NOMO-1 treated with dmso at 0.1 percent for 144 hours (cell line): ENCODE results near the gene RB1.
A peak's percentile ranks its signal among the peaks of the same experiment; 100 is the strongest.
"Not testable (repeated sequence)": the region's sequence is repeated elsewhere in the genome, so short reads cannot be mapped to it uniquely, and the experiment has no call there.

ENCODE experiments used
- DNase-seq: peaks from one replicate; lab custom pipeline; 2025; ENCODE audit not compliant: unreplicated experiment; lab: John Stamatoyannopoulos, UW

The RB1 gene

GRCh38 chr13:48448285-48448958, 144.9 kb downstream of the RB1 start:
- no peak for DNase-seq

- peak; percentile 47 for DNase-seq
Observed at GRCh38 chr13:48448959-48449614, 145.5 kb downstream of the RB1 start.

- DNase-seq: no peak
Observed at GRCh38 chr13:48449656-48450055, 146.1 kb downstream of the RB1 start.

GRCh38 chr13:48451196-48451595, 147.6 kb downstream of the RB1 start:
- not testable (repeated sequence) for DNase-seq

GRCh38 chr13:48456546-48456945, 153.0 kb downstream of the RB1 start:
- no peak for DNase-seq

GRCh38 chr13:48457578-48458242, 154.2 kb downstream of the RB1 start:
- DNase-seq: no peak

- DNase-seq: no peak
Observed at GRCh38 chr13:48475230-48475629, 171.7 kb downstream of the RB1 start.

GRCh38 chr13:48476215-48476614, 172.7 kb downstream of the RB1 start:
- peak; percentile 6 for DNase-seq

- no peak for DNase-seq
Observed at GRCh38 chr13:48476686-48477085, 173.1 kb downstream of the RB1 start.

GRCh38 chr13:48477191-48477855, 173.8 kb downstream of the RB1 start:
- no peak for DNase-seq

- DNase-seq: no peak
Observed at GRCh38 chr13:48478391-48478790, 174.8 kb downstream of the RB1 start.

- no peak for DNase-seq
Observed at GRCh38 chr13:48483575-48483974, 180.0 kb downstream of the RB1 start.

GRCh38 chr13:48485432-48485831, 181.9 kb downstream of the RB1 start:
- DNase-seq: no peak

- no peak for DNase-seq
Observed at GRCh38 chr13:48486362-48486761, 182.8 kb downstream of the RB1 start.

- no peak for DNase-seq
Observed at GRCh38 chr13:48486836-48487235, 183.3 kb downstream of the RB1 start.

GRCh38 chr13:48487968-48488367, 184.4 kb downstream of the RB1 start:
- DNase-seq: no peak

GRCh38 chr13:48488995-48489394, 185.4 kb downstream of the RB1 start:
- no peak for DNase-seq

GRCh38 chr13:48489666-48490065, 186.1 kb downstream of the RB1 start:
- DNase-seq: no peak

- no peak for DNase-seq
Observed at GRCh38 chr13:48490241-48490640, 186.7 kb downstream of the RB1 start.

- no peak for DNase-seq
Observed at GRCh38 chr13:48491423-48492095, 188.0 kb downstream of the RB1 start.

- DNase-seq: peak; percentile 78
Observed at GRCh38 chr13:48492096-48492440, 188.5 kb downstream of the RB1 start.
